Measurements from ENCODE around the gene DNAH14. TPM values are rescaled to one million over a fixed set of nuclear protein-coding genes. Genes with fewer than 3 reads are reported as not detected.

DNAH14 gene
- total and polyA plus RNA-seq, 3 donors from 2014 or later: 30.1 to 82.1 (median 37.3) TPM

GRCh38 chr1:225097175-225097574 is 167.7 kb downstream of the DNAH14 start:
- Histone ChIP-seq H3K27ac (no peak overlapping the region), H3K4me1 (no peaks in the 10 kb centered on the region), H3K4me3 (no peak overlapping the region), H3K27me3 (no peaks in the 10 kb centered on the region), H3K9me3 (no peaks in the 10 kb centered on the region), H3K36me3 (ENCODE audit: low read depth, missing control alignments) (no peaks in the 10 kb centered on the region)
- no peak for TF ChIP-seq POLR2A (IDR thresholded peaks at IDR 0.05)
- TF ChIP-seq CTCF (IDR thresholded peaks at IDR 0.05): no peak
- 89 to 93% methylated on average over 3 of the region's 3 CpGs for WGBS, 2 donors
- DNase-seq: no peak
- intact Hi-C loops (cut with DNase I; ENCODE audit: low total_unique reads): no loop called here

- Histone ChIP-seq H3K4me1 (no peaks in the 10 kb centered on the region), H3K27me3 (no peaks in the 10 kb centered on the region), H3K4me3 (no peak overlapping the region), H3K36me3 (ENCODE audit: low read depth, missing control alignments) (no peaks in the 10 kb centered on the region), H3K27ac (no peak overlapping the region), H3K9me3 (no peaks in the 10 kb centered on the region)
- intact Hi-C loops (cut with DNase I; ENCODE audit: low total_unique reads): no loop called here
- no peak for DNase-seq
- no peak for TF ChIP-seq CTCF (IDR thresholded peaks at IDR 0.05)
Measured at GRCh38 chr1:225111000-225111399, 181.5 kb downstream of the DNAH14 start.

- H3K9me3 ChIP-seq: no peaks in the 10 kb centered on the region
- H3K4me3 ChIP-seq: no peak overlapping the region
- no peaks in the 10 kb centered on the region for H3K4me1 ChIP-seq
- no peak for DNase-seq
- no peaks in the 10 kb centered on the region for H3K27me3 ChIP-seq
- no peak overlapping the region for H3K27ac ChIP-seq
- 87 to 100% methylated on average over 1 of the region's 1 CpG for WGBS, 2 donors
- intact Hi-C loops (cut with DNase I; ENCODE audit: low total_unique reads): no loop called here
- TF ChIP-seq POLR2A (IDR thresholded peaks at IDR 0.05) (no peak), CTCF (IDR thresholded peaks at IDR 0.05) (no peak)
- no peaks in the 10 kb centered on the region for H3K36me3 ChIP-seq (ENCODE audit: low read depth, missing control alignments)
Measured at GRCh38 chr1:225113265-225113664, 183.8 kb downstream of the DNAH14 start.

- 77% methylated on average over 1 of the region's 1 CpG; no CpG with 5 or more reads in 1 of the 2 donors for whole genome bisulfite sequencing, 2 donors
- intact Hi-C loops (cut with DNase I; ENCODE audit: low total_unique reads): no loop called here
- H3K4me3 ChIP-seq: no peak overlapping the region
- H3K9me3 ChIP-seq: no peaks in the 10 kb centered on the region
- TF ChIP-seq POLR2A (IDR thresholded peaks at IDR 0.05) (no peak), CTCF (IDR thresholded peaks at IDR 0.05) (no peak)
- no peak overlapping the region for H3K27ac ChIP-seq
- no peak for DNase-seq
- H3K36me3 ChIP-seq (ENCODE audit: low read depth, missing control alignments): no peaks in the 10 kb centered on the region
- no peaks in the 10 kb centered on the region for H3K4me1 ChIP-seq
- no peaks in the 10 kb centered on the region for H3K27me3 ChIP-seq
Measured at GRCh38 chr1:225114354-225114990, 185.0 kb downstream of the DNAH14 start.

- intact Hi-C loops (cut with DNase I; ENCODE audit: low total_unique reads): no loop called here
- WGBS, 2 donors: 69 to 72% methylated on average over 3 of the region's 3 CpGs
- no peaks in the 10 kb centered on the region for H3K9me3 ChIP-seq
Measured at GRCh38 chr1:225119307-225119706, 189.8 kb downstream of the DNAH14 start.

More at GRCh38 chr1:225119307-225119706, 189.8 kb downstream of the DNAH14 start:
- no peak for DNase-seq
- Histone ChIP-seq H3K4me3 (no peak overlapping the region), H3K27ac (no peak overlapping the region), H3K36me3 (ENCODE audit: low read depth, missing control alignments) (no peaks in the 10 kb centered on the region), H3K27me3 (no peaks in the 10 kb centered on the region), H3K4me1 (no peaks in the 10 kb centered on the region)
- TF ChIP-seq CTCF (IDR thresholded peaks at IDR 0.05): no peak
- TF ChIP-seq POLR2A (IDR thresholded peaks at IDR 0.05): no peak
